HUES64 (cell line): ENCODE data around the gene P2RY6.

Experiments used
- H3K27ac ChIP-seq: 2 replicates; pipeline ENCODE4 v1.7.0; 2013; ENCODE audit warnings: low read depth, low read length, inconsistent platforms
- H3K27me3 ChIP-seq: 2 replicates; pipeline ENCODE4 v1.6.1; 2013; ENCODE audit warnings: mild to moderate bottlenecking, low read length; ENCODE audit not compliant: insufficient read depth
- H3K36me3 ChIP-seq: 2 replicates; pipeline ENCODE4 v1.6.1; 2013; ENCODE audit warnings: mild to moderate bottlenecking, low read length; ENCODE audit not compliant: insufficient read depth
- H3K4me1 ChIP-seq: 2 replicates; pipeline ENCODE4 v1.6.1; 2013; ENCODE audit warnings: mild to moderate bottlenecking, low read length, moderate library complexity; ENCODE audit not compliant: insufficient read depth
- H3K4me3 ChIP-seq: 2 replicates; pipeline ENCODE4 v1.5.1; 2013; ENCODE audit warnings: mild to moderate bottlenecking, low read length, moderate library complexity
- H3K9ac ChIP-seq: 2 replicates; pipeline ENCODE4 v1.6.1; 2013; ENCODE audit warnings: mild to moderate bottlenecking, low read depth, low read length
- H3K9me3 ChIP-seq: 2 replicates; pipeline ENCODE4 v1.6.1; 2013; ENCODE audit warnings: low read depth, low read length; ENCODE audit not compliant: insufficient read depth
- WGBS: fragments of 150-250, 120-280 bp; methylation state at CpG from one replicate; pipeline ENCODE4 v1.1.7; 2013; ENCODE audit warnings: missing lambda C conversion rate; 5-methylcytosine and 5-hydroxymethylcytosine counted together

P2RY6 gene

DNA sequence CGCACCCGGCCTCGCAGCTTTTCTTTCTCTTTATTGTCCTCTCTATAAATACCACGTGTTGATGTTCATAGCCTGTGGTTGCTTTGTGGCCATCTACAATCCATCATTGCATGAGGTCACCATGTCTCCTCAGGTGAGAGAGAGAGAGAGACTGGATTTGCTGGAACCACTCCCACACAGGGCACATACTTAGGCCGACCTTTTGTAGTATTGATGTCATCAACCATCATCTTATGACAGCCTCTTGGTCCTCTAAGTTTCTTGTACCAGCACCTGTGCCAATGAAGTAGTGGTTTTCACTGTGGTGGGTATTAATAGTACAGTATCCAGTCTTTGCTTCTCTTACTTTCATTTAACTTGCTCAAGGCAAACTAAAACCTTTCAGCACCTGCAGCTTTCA lies 22.8 kb upstream of the P2RY6 start:
- Histone ChIP-seq H3K27ac (no peak overlapping the region), H3K27me3 (no peaks in the 10 kb centered on the region), H3K9ac (no peak overlapping the region), H3K36me3 (no peaks in the 10 kb centered on the region), H3K4me1 (0 out of 2 replicates have a peak, but pooled peaks cover 7% of the 10 kb centered on the region), H3K9me3 (no peaks in the 10 kb centered on the region), H3K4me3 (no peak overlapping the region)
- WGBS: 96% methylated on average over 5 of the region's 5 CpGs

DNA sequence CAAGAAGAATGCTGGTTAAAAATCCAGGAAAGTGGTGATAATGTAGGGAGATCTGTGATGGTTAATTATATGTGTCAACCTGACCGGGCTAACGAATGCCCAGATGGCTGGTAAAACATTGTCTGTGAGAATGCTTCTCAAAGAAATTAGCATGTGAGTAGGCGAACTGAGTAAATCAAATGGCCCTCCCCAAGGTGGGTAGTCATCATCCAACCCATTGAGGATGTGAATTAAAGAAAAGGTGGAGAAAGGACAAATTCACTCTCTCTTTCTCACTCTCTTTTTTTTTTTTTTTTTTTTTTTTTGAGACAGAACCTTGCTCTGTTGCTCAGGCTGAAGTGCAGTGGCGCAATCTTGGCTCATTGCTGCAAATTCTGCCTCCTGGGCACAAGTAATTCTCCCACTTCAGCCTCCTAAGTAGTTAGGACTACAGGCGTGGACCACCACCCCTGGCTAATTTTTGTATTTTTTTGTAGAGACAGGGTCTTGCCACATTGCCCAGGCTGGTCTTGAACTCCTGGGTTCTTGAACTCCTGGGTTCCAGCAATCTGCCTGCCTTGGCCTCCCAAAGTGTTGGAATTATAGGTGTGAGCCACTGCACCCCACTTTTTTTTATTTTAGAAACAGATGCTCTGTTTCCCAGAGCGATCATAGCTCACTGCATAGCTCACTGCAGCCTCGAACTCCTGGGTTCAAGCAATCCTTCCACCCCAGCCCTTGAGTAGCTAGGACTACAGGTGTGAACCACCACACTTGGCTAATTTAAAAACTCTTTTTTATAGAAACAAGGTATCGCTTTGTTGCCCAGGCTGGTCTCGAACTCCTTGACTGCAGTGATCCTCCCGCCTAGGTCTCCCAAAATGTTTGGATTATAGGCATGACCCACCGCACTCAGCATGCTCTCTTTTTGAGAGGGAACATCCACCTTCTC lies 22.0 kb upstream of the P2RY6 start:
- Histone ChIP-seq H3K4me1 (0 out of 2 replicates have a peak, but pooled peaks cover 7% of the 10 kb centered on the region), H3K9me3 (no peaks in the 10 kb centered on the region), H3K36me3 (no peaks in the 10 kb centered on the region), H3K27me3 (no peaks in the 10 kb centered on the region), H3K27ac (no peak overlapping the region), H3K9ac (no peak overlapping the region), H3K4me3 (no peak overlapping the region)
- 87% methylated on average over 11 of the region's 11 CpGs for WGBS

DNA sequence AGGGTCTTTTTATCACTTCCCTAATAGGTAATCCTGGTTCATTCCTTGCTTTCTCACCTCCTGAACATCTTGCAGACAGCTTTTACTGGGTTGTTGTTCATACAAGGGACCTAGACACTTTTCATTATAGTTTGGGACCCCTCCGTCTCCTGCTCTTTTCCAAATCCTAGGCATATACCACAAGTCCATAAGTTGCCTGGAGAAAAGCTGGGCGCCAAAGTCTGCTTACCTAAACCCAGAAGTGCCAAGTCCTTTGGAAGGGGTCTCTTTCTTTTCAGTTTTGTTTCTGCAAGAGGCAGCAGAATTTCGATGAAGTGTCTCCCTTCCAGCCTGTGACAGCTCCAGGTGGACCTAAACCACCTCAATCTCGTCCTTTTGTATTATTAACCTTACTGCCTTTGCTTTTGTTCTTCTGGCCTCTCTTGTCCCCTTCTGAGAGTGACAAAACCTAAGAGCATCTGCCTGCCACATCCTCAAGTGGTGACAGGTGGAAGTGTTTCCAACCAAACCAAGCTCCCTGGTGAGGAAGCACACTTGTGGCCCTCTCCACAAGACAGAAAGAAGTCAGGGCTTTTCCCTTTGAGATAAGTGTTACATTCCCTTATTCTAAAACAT lies 19.5 kb upstream of the P2RY6 start:
- no peaks in the 10 kb centered on the region for H3K9me3 ChIP-seq
- H3K9ac ChIP-seq: no peak overlapping the region
- no peaks in the 10 kb centered on the region for H3K36me3 ChIP-seq
- peaks cover 3% of the 10 kb centered on the region; the same call in 1 of the 2 replicates for H3K4me1 ChIP-seq
- no peak overlapping the region for H3K4me3 ChIP-seq
- no peak overlapping the region for H3K27ac ChIP-seq
- 80% methylated on average over 4 of the region's 4 CpGs for WGBS
- no peaks in the 10 kb centered on the region for H3K27me3 ChIP-seq

DNA sequence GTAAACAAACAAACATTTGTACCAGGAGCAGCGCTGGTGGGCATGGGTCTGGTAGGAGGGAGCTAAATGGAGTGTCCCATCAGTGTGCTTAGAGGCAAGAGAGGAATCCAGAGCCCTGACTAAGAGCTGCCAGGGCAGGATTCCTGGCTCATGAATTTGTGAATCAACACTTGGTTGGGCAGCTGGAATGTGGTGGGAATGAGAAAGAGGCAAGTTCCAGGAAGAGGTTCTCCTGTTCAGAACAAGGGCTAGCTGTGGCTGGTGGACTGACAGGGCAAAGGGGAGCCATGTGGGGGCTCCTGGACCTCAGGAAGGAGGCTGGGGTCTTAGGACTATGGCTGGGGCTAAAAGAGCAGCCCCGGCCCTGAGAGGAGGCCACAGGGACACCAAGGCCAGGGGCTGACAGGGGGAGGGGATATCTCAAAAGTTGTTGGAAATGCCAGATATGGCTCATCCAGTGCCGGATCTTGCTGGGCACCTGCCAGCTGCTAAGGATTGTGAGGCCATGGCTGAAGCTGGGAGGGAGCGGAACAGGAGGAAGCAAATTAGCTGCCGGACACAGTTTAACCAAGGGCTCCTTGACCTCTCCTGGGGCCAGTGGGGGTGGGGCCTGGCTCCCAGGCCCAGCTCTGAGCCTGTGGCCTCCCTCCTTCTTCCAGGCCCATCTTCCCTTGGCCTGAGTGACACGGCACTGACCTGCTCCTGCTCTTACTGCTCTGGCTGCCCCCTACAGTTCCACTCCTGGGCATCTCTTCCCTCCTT lies 14.6 kb upstream of the P2RY6 start:
- Histone ChIP-seq H3K27me3 (no peaks in the 10 kb centered on the region), H3K9me3 (no peaks in the 10 kb centered on the region), H3K36me3 (no peaks in the 10 kb centered on the region), H3K4me1 (peaks cover 3% of the 10 kb centered on the region; the same call in 1 of the 2 replicates), H3K4me3 (no peak overlapping the region), H3K9ac (no peak overlapping the region), H3K27ac (no peak overlapping the region)
- WGBS: 85% methylated on average over 6 of the region's 6 CpGs

DNA sequence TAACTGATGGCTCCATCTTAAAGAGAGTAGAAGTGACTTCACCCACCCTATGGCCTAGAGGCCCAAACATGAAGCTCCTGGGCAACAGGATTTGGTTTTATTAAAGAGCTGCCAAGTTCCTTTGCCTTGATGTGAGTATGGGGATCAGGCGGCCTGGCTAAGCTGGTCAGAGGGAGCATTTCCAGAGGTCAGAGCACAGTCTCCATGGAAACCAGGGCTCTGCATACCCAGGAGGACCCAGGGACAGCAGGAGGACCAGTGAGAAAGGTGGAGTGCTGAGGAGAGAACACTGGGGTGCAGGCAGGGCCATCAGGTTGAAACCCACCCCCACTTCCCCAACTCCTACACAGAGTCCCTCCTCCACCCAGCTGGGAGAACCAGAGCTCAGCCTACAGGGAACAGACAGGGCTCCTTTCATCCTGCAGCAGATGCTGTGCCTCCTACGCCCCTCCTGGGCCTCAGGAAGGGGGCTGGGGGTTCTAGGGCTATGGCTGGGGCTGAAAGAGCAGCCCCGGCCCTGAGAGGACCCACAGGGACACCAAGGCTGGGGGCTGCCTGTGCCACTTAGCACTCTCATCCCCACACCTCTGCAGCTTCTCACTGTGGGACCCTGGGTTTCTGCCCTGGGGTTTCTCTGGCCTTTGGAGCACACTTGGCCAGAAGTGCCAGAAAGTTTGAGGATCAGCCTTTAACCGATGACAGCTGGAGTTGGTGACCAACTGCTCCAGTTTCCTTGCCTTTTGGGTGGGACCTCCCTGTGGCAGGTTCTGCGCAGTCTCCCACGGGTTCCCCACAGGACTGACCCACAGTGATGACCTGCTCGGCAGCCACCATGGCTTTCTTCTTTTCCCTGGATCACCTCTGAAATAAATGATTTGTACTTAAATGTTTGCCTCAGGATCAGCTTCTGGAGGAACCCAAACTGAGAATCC lies 13.8 kb upstream of the P2RY6 start:
- Histone ChIP-seq H3K4me1 (peaks cover 3% of the 10 kb centered on the region; the same call in 1 of the 2 replicates), H3K27me3 (no peaks in the 10 kb centered on the region), H3K9ac (no peak overlapping the region), H3K9me3 (no peaks in the 10 kb centered on the region), H3K36me3 (no peaks in the 10 kb centered on the region), H3K4me3 (no peak overlapping the region), H3K27ac (no peak overlapping the region)
- 89% methylated on average over 7 of the region's 7 CpGs for WGBS

DNA sequence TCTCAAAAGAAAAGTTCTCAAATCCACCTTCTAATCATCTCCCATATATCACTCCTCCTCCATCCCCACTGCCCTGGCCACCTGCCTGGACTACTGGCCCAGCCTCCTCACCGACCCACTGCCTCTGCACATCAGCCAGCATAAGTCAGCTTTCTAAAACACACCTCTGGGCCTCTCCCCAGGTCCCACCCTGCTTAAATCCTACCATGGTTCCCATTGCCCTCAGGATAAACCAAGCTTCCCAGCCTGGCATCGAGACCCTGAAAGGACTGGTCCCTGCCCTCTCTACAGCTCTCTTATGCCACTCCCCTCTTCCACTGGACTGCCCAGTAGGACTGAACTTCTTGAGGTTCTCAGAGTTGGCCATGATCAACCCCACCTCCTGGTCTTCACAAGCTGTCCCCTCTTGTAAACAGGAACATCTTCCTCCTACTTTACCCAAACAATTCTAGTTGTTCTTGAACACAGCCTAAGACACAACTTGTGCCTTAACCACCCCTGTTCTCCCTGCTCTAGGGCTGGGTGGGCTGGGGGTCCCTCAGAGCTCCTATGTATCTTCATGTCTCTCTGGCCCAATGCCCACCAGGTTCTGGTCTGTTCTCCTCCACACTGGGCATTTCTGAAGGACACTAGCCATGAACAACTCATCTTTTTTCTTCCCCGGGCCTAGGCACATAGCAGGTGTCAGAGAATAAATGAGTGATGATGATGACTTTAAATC lies 12.6 kb upstream of the P2RY6 start:
- H3K27me3 ChIP-seq: peaks cover 11% of the 10 kb centered on the region
- no peak overlapping the region for H3K9ac ChIP-seq
- H3K36me3 ChIP-seq: no peaks in the 10 kb centered on the region
- peaks cover 3% of the 10 kb centered on the region; the same call in 1 of the 2 replicates for H3K4me1 ChIP-seq
- no peak overlapping the region for H3K4me3 ChIP-seq
- WGBS: 91% methylated on average over 3 of the region's 3 CpGs
- H3K9me3 ChIP-seq: no peaks in the 10 kb centered on the region
- no peak overlapping the region for H3K27ac ChIP-seq

DNA sequence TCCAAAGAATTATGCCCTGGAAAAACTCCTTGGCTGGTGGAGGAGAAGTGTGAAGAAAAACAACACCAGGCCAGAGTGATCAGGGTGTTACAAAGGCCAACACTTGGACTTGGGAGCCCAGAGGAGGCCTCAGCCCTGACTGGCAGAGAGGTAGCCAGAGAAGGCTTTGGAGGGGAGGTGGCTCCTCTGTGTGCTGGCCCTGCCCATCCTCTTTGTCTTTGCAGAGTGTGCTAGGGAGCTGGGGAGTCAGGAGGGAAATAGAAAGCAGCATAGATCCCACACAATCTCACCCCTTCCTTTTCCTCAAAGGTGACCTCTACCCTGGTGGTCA lies 12.0 kb upstream of the P2RY6 start:
- Histone ChIP-seq H3K4me3 (no peak overlapping the region), H3K4me1 (peaks cover 3% of the 10 kb centered on the region; the same call in 1 of the 2 replicates), H3K9ac (no peak overlapping the region), H3K27ac (no peak overlapping the region), H3K27me3 (peaks cover 16% of the 10 kb centered on the region), H3K9me3 (no peaks in the 10 kb centered on the region), H3K36me3 (no peaks in the 10 kb centered on the region)

DNA sequence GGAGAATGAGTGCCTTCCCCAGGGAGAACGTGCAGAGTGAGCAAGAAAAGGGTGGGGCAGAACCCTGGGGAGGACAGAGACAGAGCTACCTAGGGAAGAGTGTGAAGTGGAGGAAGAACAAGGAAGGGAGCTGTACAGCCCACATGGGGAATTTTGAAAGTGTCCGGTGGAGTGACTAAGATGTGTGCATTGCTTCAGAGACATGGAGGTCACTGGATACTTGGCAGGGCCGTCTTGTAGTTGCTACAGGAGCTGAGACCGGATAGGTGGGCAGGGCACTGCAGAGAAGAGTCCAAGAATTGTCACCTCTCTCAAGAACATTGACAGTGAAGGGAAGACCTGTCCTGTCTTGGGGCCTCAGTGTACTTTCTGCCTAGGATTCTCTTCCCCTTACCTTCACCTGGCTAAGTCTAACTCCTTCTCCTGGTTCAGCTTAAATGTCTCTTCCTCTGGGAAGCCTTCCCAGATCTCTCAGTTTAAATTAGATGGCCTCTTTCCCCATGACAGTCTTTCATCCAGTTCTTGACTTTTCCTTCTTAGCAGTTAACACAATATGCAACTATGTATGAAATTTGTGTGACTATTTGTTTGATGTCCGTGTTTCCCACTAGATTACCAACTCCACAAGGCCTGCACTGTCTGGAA lies 9.2 kb upstream of the P2RY6 start:
- Histone ChIP-seq H3K4me3 (no peak overlapping the region), H3K27ac (no peak overlapping the region), H3K9ac (no peak overlapping the region), H3K9me3 (no peaks in the 10 kb centered on the region), H3K27me3 (peaks cover 24% of the 10 kb centered on the region), H3K36me3 (no peaks in the 10 kb centered on the region), H3K4me1 (no peaks in the 10 kb centered on the region)
- WGBS: 80% methylated on average over 5 of the region's 5 CpGs

DNA sequence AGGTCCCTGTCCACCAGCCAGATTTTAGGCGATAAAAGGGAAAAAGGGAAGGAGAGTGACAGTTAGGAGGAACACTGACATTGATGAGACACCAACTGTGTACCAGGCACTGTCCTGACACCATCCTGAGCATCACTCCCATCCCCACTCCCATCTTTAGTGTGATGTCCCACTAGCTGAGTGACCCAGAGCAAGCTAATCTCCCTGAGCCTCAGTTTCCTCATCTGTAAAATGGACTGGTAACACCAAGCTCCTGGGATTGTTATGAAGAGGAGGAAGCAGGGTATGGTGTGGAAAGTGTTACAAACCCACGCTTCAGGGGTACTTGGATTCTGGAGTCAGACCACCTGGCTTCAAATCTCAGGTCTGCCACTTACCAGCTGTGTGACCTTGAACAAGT lies 8.5 kb upstream of the P2RY6 start:
- no peaks in the 10 kb centered on the region for H3K4me1 ChIP-seq
- H3K27me3 ChIP-seq: peaks cover 24% of the 10 kb centered on the region
- 94% methylated on average over 2 of the region's 2 CpGs for WGBS
- no peak overlapping the region for H3K4me3 ChIP-seq
- H3K36me3 ChIP-seq: no peaks in the 10 kb centered on the region
- H3K9me3 ChIP-seq: no peaks in the 10 kb centered on the region
- H3K27ac ChIP-seq: no peak overlapping the region
- H3K9ac ChIP-seq: no peak overlapping the region
